GM12878 (cell line): ENCODE results near the gene SCAMP1. TPM values are rescaled to one million over a fixed set of nuclear protein-coding genes. Genes with fewer than 3 reads are reported as not detected.

Source experiments
- ATAC-seq: fragments of 200-7000 bp; cut with Tn5 transposase; 3 replicates; pipeline ENCODE4 v1.9.1; 2020; ENCODE audit warnings: mild to moderate bottlenecking, moderate library complexity
- BruUV-seq: library from RNA; stranded (reverse); fragments of 400-500 nt; replicated peaks from 2 replicates; lab custom pipeline; 2021; lab: Mats Ljungman, UMichigan
- CTCF ChIA-PET: fragments of 300-600 bp; sonication (Branson Sonifier 250); formaldehyde crosslinking; extraction: SDS; loops from one replicate; lab custom pipeline; 2021; ENCODE audit warnings: inconsistent platforms; lab: Yijun Ruan, JAX
- POLR2A ChIA-PET: fragments of 350-600 bp; formaldehyde crosslinking; extraction: SDS; loops from one replicate; lab custom pipeline; 2021; ENCODE audit warnings: inconsistent platforms; lab: Charles Lee
- RAD21 ChIA-PET: fragments of 300-600 bp; sonication (Branson Sonifier 250); formaldehyde crosslinking; loops from one replicate; lab custom pipeline; 2023; ENCODE audit warnings: antibody characterized with exemption; ENCODE audit not compliant: unreplicated experiment; lab: Charles Lee
- SMC1A ChIA-PET: fragments of 300-600 bp; sonication (Branson Sonifier 250); formaldehyde crosslinking; loops from one replicate; lab custom pipeline; 2023; ENCODE audit not compliant: unreplicated experiment, uncharacterized antibody; lab: Charles Lee
- DNase-seq: peaks from one replicate; pipeline ENCODE4 v3.0.0-alpha.2; 2011; ENCODE audit warnings: low read depth, low spot score
- FAIRE-seq: peaks from 3 replicates; lab custom pipeline; 2011; peaks lifted over from hg19 to GRCh38; lab: Jason Lieb, UNC
- H2AFZ ChIP-seq: 2 replicates; pipeline ENCODE4 v1.6.0; 2011; ENCODE audit warnings: low read depth, low read length, control low read depth; ENCODE audit not compliant: control insufficient read depth
- H3K27ac ChIP-seq: 2 replicates; pipeline ENCODE4 v1.5.1; 2011; ENCODE audit warnings: control low read depth; ENCODE audit not compliant: control insufficient read depth, insufficient read depth
- H3K27me3 ChIP-seq, 2 experiments: replicated peaks in 1 of 2; 2 replicates each; pipeline versions ENCODE4 v1.6.0 to v1.6.1; 2011; ENCODE audit warnings: low read length in 1 of 2; ENCODE audit not compliant: control insufficient read depth in 2 of 2, insufficient read depth in 2 of 2
- H3K36me3 ChIP-seq, 2 experiments: 2 replicates each; pipeline ENCODE4 v1.5.1; 2011; ENCODE audit warnings: low read length in 1 of 2; ENCODE audit not compliant: control insufficient read depth in 2 of 2, insufficient read depth in 2 of 2
- H3K4me1 ChIP-seq: 2 replicates; pipeline ENCODE4 v1.6.1; 2011; ENCODE audit warnings: mild to moderate bottlenecking, low read length, moderate library complexity, mixed read lengths; ENCODE audit not compliant: control insufficient read depth, insufficient read depth
- H3K4me2 ChIP-seq: 2 replicates; pipeline ENCODE4 v1.6.0; 2011; ENCODE audit warnings: control low read depth; ENCODE audit not compliant: control insufficient read depth, insufficient read depth
- H3K4me3 ChIP-seq: fragments of 200-600 bp; sonication (generic); 2 replicates; pipeline ENCODE4 v1.5.1; 2016
- H3K79me2 ChIP-seq: 2 replicates; pipeline ENCODE4 v1.6.0; 2011; ENCODE audit warnings: low read length; ENCODE audit not compliant: control insufficient read depth, insufficient read depth
- H3K9ac ChIP-seq: 2 replicates; pipeline ENCODE4 v1.8.0; 2011; ENCODE audit warnings: low read length, control low read depth, mixed read lengths; ENCODE audit not compliant: control insufficient read depth, insufficient read depth
- H3K9me3 ChIP-seq: replicated peaks from 3 replicates; pipeline ENCODE4 v1.5.1; 2011; ENCODE audit warnings: mild to moderate bottlenecking, low read length; ENCODE audit not compliant: control insufficient read depth, insufficient read depth
- H4K20me1 ChIP-seq: 2 replicates; pipeline ENCODE4 v1.6.0; 2011; ENCODE audit not compliant: control insufficient read depth, insufficient read depth
- BHLHE40 ChIP-seq, 2 experiments: fragments of 450-650 bp in 1 of 2; IDR thresholded peaks; 2 replicates each; pipeline ENCODE4 v1.6.1; 2011 to 2017; ENCODE audit warnings: low read depth in 2 of 2, borderline replicate concordance in 1 of 2, improper control_type of control experiment in 1 of 2, low read length in 1 of 2, mild to moderate bottlenecking in 1 of 2
- ETV6 ChIP-seq, 2 experiments: fragments of 450-650 bp in 1 of 2; IDR thresholded peaks in 1 of 2; conservative IDR thresholded peaks in 1 of 2; 2 replicates each; pipeline ENCODE4 v1.6.1; 2014; ENCODE audit warnings: antibody characterized with exemption in 1 of 2, borderline replicate concordance in 1 of 2, low read depth in 1 of 2, mild to moderate bottlenecking in 1 of 2, moderate library complexity in 1 of 2
- RUNX3 ChIP-seq: IDR thresholded peaks from 2 replicates; pipeline ENCODE4 v1.6.1; 2012; ENCODE audit warnings: low read length, inconsistent platforms
- ZNF687 ChIP-seq: fragments of 450-650 bp; IDR thresholded peaks from 2 replicates; pipeline ENCODE4 v1.6.1; 2017; ENCODE audit warnings: mild to moderate bottlenecking, moderate library complexity
- WGBS: methylation state at CpG from one replicate; pipeline ENCODE4 v1.1.6; 2016; ENCODE audit warnings: low lambda C conversion rate; ENCODE audit not compliant: insufficient replicate concordance, insufficient coverage; ENCODE audit errors: missing lambda C conversion rate; 5-methylcytosine and 5-hydroxymethylcytosine counted together
- in situ Hi-C: fragments of 300-500 bp; cut with MboI; formaldehyde crosslinking; loops from 9 replicates; pipeline ENCODE4 v1.14.3; 2018; ENCODE audit warnings: mixed read lengths
- intact Hi-C: fragments of 100-400 bp; cut with micrococcal nuclease; formaldehyde crosslinking; loops from one replicate; pipeline ENCODE4 v1.14.2; 2022; ENCODE audit not compliant: unreplicated experiment
- polyA plus RNA-seq, 11 experiments: library from polyadenylated mRNA; depleted of rRNA in 4 of 11; unstranded in 6 of 11; stranded (reverse) in 5 of 11; fragments of >200 nt; fragmentation: Nextera tagmentation in 4 of 11; fragmentation: Illumina TruSeq in 1 of 11; extraction: Ambion mirVana in 4 of 11; extraction: Trizol in 1 of 11; gene quantifications; 1 replicate in 1 of 11; 2 replicates in 10 of 11; pipeline versions ENCODE4 v1.2.1 to v1.2.3, GENCODE V29; 2011 to 2016; ENCODE audit warnings: inconsistent platforms in 2 of 11, missing spikeins in 2 of 11, low read depth in 1 of 11
- total RNA-seq, 4 experiments: library from RNA; depleted of rRNA in 3 of 4; stranded (reverse); fragments of >200 nt in 3 of 4; fragmentation: Illumina TruSeq in 1 of 4; extraction: Trizol in 1 of 4; gene quantifications; 2 replicates each; pipeline versions ENCODE4 v1.2.1 to v1.2.3, GENCODE V29; 2013 to 2021

SCAMP1 gene
- total and polyA plus RNA-seq, 10 of the 15 experiments (the other 5 are each of a cell fraction or from before 2014, with no cell fraction given): 6.4 to 27.9 (median 20.0) TPM

DNA sequence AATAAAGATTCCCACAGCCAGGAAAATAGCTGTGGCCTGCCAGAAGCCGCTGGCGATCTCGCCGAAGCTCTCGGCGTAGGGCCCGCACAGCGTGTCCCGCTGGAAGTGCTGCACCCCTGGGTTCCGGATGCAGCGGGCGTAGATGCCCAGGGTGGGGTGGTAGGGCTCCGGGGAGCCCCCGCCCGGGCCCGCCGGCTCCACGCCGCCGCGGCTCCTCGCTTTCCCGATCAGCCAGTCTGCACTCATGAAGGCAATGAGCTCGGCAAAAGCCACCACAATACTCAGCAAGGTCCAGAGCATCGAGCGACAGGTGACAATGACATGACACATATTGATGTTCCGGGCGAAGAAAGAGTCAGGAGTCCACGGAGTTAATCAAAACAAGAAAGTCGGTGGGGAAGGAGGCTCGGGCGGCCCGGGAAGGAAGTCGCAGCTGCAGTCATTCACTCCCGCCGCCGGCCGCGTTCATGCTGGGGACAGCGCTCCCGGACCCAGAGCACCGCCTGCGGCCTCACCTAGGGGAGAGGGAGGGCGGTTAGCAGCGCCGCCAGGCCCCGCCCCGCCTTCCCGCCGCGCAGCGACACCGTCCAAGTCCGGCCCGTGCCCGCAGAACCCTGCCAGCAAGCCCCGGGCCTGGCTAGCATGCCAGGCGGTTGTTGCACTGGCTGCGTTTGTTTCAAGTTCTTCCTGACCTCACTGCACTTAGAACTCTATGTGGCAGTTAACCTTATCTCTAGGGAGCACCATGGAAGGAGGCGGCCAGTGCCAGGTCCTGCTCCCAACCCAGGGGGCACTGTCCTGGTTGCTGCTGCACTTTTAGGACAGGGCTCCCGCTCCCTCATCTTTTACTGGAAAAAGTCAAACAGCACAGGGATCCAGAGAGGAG lies 149.7 kb downstream of the SCAMP1 start:
- no TSS peak for BruUV-seq
- ChIA-PET POLR2A (no interaction called here), RAD21 (interaction anchor here (0.8 to 1.2 kb wide), 2 partner anchors 19 to 64 kb away, joined by 3 read pairs; no protein-coding TSS in a partner anchor), SMC1A (interaction anchor here (0.7 to 2.1 kb wide), 2 partner anchors 9 to 15 kb away, joined by 3 to 6 read pairs; no protein-coding TSS in a partner anchor)
- WGBS: 6% methylated on average over 61 of the region's 61 CpGs
- Histone ChIP-seq H3K27ac (no peak overlapping the region), H3K4me2 (peak overlapping the region; percentile 88)
- in situ Hi-C loops: no loop called here
- TF ChIP-seq ETV6 (conservative IDR thresholded peaks at IDR 0.05 in 1 of 2, IDR thresholded peaks at IDR 0.05 in 1 of 2; ENCODE audit: borderline replicate concordance in 1 of 2, low read depth in 1 of 2) (0 out of 4 replicates have a peak, but pooled peaks of 1 of the 2 experiments have one; percentile 21), RUNX3 (peak; percentile 25; the same call in 1 of the 2 replicates), ZNF687 (no peak), BHLHE40 (IDR thresholded peaks at IDR 0.05; ENCODE audit: borderline replicate concordance in 1 of 2, low read depth in 2 of 2, low read length in 1 of 2) (peak in 1 of 2 experiments; percentile 34; a peak in 1 of 4 replicates)
- TF ChIP-seq, all 136 proteins: peak for 3
- CTCF ChIA-PET: interaction anchor here (1.0 to 1.1 kb wide), 2 partner anchors 23 kb away, joined by 3 to 4 read pairs; no protein-coding TSS in a partner anchor
- no peak for DNase-seq
- H3K9me3 ChIP-seq: no peaks in the 10 kb centered on the region
- H3K36me3 ChIP-seq: peaks cover 0 to 5% of the 10 kb centered on the region in 2 experiments; a peak in 1 of 4 replicates
- H3K4me3 ChIP-seq: peak overlapping the region; percentile 31; the same call in 1 of the 2 replicates
- intact Hi-C loops: no loop called here
- peak; percentile 90 for ATAC-seq
- FAIRE-seq: no peak
- H2AFZ ChIP-seq: peak overlapping the region; percentile 62
- 0 out of 2 replicates have a peak, but pooled peaks cover 5% of the 10 kb centered on the region for H4K20me1 ChIP-seq
- no peaks in the 10 kb centered on the region for H3K27me3 ChIP-seq
- H3K9ac ChIP-seq: peak overlapping the region; percentile 43
- H3K4me1 ChIP-seq: peaks cover 9% of the 10 kb centered on the region
- no peaks in the 10 kb centered on the region; the same call in 1 of the 2 replicates for H3K79me2 ChIP-seq
